ENCODE measurements around the gene PDK1. TPM values are rescaled to one million over a fixed set of nuclear protein-coding genes. Genes with fewer than 3 reads are reported as not detected.

Gene PDK1
- total RNA-seq, 1 experiment from 2014 or later = 18.5 TPM

- no peak for DNase-seq
- ChIA-PET POLR2A (ENCODE audit: unreplicated experiment) (interaction anchor here (0.6 kb wide), 1 partner anchor 43 kb away, joined by 5 read pairs; no protein-coding TSS in a partner anchor), CTCF (interaction anchor here (0.6 to 0.7 kb wide), 2 partner anchors 168 to 1574 kb away, joined by 3 read pairs; no protein-coding TSS in a partner anchor)
- BruUV-seq (replicated peaks) = no TSS peak
- Histone ChIP-seq H3K79me2 (ENCODE audit: low read depth) (no peaks in the 10 kb centered on the region), H4K20me1 (ENCODE audit: insufficient read depth) (no peaks in the 10 kb centered on the region), H3K4me2 (no peak overlapping the region), H2AFZ (no peak overlapping the region), H3K27me3 (ENCODE audit: insufficient read depth, low read depth) (no peaks in the 10 kb centered on the region), H3K36me3 (ENCODE audit: low read depth) (no peaks in the 10 kb centered on the region), H3K9me2 (ENCODE audit: insufficient read depth) (no peaks in the 10 kb centered on the region), H3F3A (ENCODE audit: insufficient read depth, low read depth) (no peaks in the 10 kb centered on the region), H3K27ac (no peak overlapping the region), H3K4me3 (no peak overlapping the region), H3K4me1 (replicated peaks; ENCODE audit: insufficient read depth) (no peaks in the 10 kb centered on the region), H3K9me3 (ENCODE audit: insufficient read depth, low read depth) (peaks cover 10% of the 10 kb centered on the region; the same call in 1 of the 2 replicates)
- intact Hi-C loops (cut with micrococcal nuclease; ENCODE audit: unreplicated experiment) = no loop called here
- no peak for TF ChIP-seq CTCF (conservative IDR thresholded peaks at IDR 0.05)
- no peak for TF ChIP-seq EZH2 (IDR thresholded peaks at IDR 0.05; ENCODE audit: low read depth)
Observed at GRCh38 chr2:172655091-172655837, 99.4 kb downstream of the PDK1 start.

DNA sequence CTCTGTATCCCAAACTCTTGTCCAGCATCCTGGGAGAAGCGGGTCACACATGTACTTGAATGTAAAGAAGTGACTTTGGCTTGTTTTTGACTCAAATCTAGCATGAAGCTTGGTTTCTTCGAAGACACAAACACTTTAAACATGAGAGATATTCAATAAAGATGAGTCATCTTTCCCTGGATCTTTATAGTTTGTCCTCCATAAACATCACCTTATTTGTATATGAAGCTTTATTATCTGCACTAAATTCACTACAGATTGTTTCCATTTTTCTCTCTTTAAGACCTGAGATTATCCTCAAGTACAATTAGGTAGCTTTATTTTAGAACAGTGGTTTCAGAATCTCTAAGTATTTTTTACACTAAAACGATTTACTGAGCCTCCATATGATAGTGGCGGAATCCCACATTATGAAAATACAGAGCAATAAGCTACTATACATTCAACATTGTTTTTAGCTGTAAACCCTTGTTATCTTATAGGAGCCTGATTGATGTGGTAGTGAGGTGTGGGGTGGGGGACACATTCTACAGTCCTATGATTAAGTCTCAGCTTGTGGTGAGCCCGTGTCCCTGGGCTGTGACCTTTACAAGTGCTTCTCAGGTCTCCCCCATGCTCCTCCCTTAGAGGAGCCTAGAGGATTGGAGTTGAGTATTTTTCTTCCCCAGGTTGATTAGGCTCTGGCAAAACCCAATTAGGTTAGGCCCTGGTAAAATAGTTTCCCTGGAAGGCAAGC lies 100.1 kb downstream of the PDK1 start:
- peaks cover 10% of the 10 kb centered on the region; the same call in 1 of the 2 replicates for H3K9me3 ChIP-seq (ENCODE audit: insufficient read depth, low read depth)
- no peaks in the 10 kb centered on the region for H4K20me1 ChIP-seq (ENCODE audit: insufficient read depth)
- ChIA-PET CTCF (interaction anchor here (0.5 kb wide), 1 partner anchor 89 kb away, joined by 3 read pairs; no protein-coding TSS in a partner anchor), POLR2A (ENCODE audit: unreplicated experiment) (interaction anchor here (0.6 kb wide), 1 partner anchor 42 kb away, joined by 5 read pairs; no protein-coding TSS in a partner anchor)
- H3F3A ChIP-seq (ENCODE audit: insufficient read depth, low read depth) = no peaks in the 10 kb centered on the region
- BruUV-seq (replicated peaks) = no TSS peak
- no peaks in the 10 kb centered on the region for H3K27me3 ChIP-seq (ENCODE audit: insufficient read depth, low read depth)
- no peaks in the 10 kb centered on the region for H3K4me1 ChIP-seq (replicated peaks; ENCODE audit: insufficient read depth)
- TF ChIP-seq EZH2 (IDR thresholded peaks at IDR 0.05; ENCODE audit: low read depth) (no peak), CTCF (conservative IDR thresholded peaks at IDR 0.05) (no peak)
- H3K9me2 ChIP-seq (ENCODE audit: insufficient read depth) = no peaks in the 10 kb centered on the region
- no peaks in the 10 kb centered on the region for H3K79me2 ChIP-seq (ENCODE audit: low read depth)
- H3K27ac ChIP-seq = no peak overlapping the region
- intact Hi-C loops (cut with micrococcal nuclease; ENCODE audit: unreplicated experiment) = no loop called here
- DNase-seq = no peak
- no peak overlapping the region for H3K4me2 ChIP-seq
- no peak overlapping the region for H3K4me3 ChIP-seq
- no peaks in the 10 kb centered on the region for H3K36me3 ChIP-seq (ENCODE audit: low read depth)
- no peak overlapping the region for H2AFZ ChIP-seq

Other genes starting within 250 kb of the PDK1 start
- 180 and 213 TPM in 2 replicates for gene ITGA6, start 128.5 kb upstream of the PDK1 start, total RNA-seq (2021)
- 0.53 TPM in 1 of 2 replicates, not detected in the other for gene RAPGEF4, start 179.8 kb downstream of the PDK1 start, total RNA-seq (2021)